K562 (cell line): Measurements from ENCODE around the gene UBXN10. TPM values are rescaled to one million over a fixed set of nuclear protein-coding genes. Genes with fewer than 3 reads are reported as not detected.

Source experiments
- ATAC-seq: fragments of 200-7000 bp; cut with Tn5 transposase; 3 replicates; pipeline ENCODE4 v1.9.1; 2020; ENCODE audit warnings: moderate library complexity
- BruUV-seq: library from RNA; stranded (reverse); fragments of 400-500 nt; replicated peaks from 2 replicates; lab custom pipeline; 2021; lab: Mats Ljungman, UMichigan
- CTCF ChIA-PET: fragments of 300-600 bp; formaldehyde crosslinking; extraction: SDS; loops from one replicate; lab custom pipeline; 2021; ENCODE audit warnings: low intra/inter-chr PET ratio; lab: Yijun Ruan, JAX
- POLR2A ChIA-PET: fragments of 300-600, 350-650 bp; sonication (Branson Sonifier 250); formaldehyde crosslinking; extraction: SDS; loops from one replicate; lab custom pipeline; 2021; ENCODE audit warnings: antibody characterized with exemption, inconsistent platforms; lab: Yijun Ruan, JAX
- DNase-seq, 4 experiments: peaks; one replicate each; pipeline versions ENCODE4 v3.0.0 to v3.0.0-alpha.2; 2011 to 2018; ENCODE audit warnings: low spot score in 3 of 4, mixed read lengths in 3 of 4; ENCODE audit errors: extremely low read depth in 1 of 4
- FAIRE-seq: peaks from 2 replicates; lab custom pipeline; 2011; peaks lifted over from hg19 to GRCh38; lab: Jason Lieb, UNC
- H2AFZ ChIP-seq: 2 replicates; pipeline ENCODE4 v1.6.0; 2011; ENCODE audit warnings: low read depth, low read length, control low read depth, inconsistent platforms
- H3K27ac ChIP-seq: fragments of 200-600 bp; 3 replicates; pipeline ENCODE4 v1.8.0; 2011; ENCODE audit warnings: low read depth, mild to moderate bottlenecking, control low read depth, inconsistent platforms, low read length, moderate library complexity, mixed read lengths; ENCODE audit errors: extremely low read depth
- H3K27me3 ChIP-seq, 2 experiments: fragments of 300-600 bp in 1 of 2; 2 replicates in 1 of 2; 3 replicates in 1 of 2; pipeline versions ENCODE4 v1.6.0 to v1.8.0; 2011; ENCODE audit warnings: inconsistent platforms in 2 of 2, low read length in 2 of 2, mild to moderate bottlenecking in 1 of 2, mixed read lengths in 1 of 2, moderate library complexity in 1 of 2; ENCODE audit not compliant: control insufficient read depth in 2 of 2, insufficient read depth in 2 of 2
- H3K36me3 ChIP-seq: fragments of 300-600 bp; 3 replicates; pipeline ENCODE4 v1.8.0; 2011; ENCODE audit warnings: mild to moderate bottlenecking, low read length, inconsistent platforms; ENCODE audit not compliant: control insufficient read depth, insufficient read depth
- H3K4me1 ChIP-seq, 2 experiments: fragments of 200-600 bp in 1 of 2; replicated peaks in 1 of 2; 2 replicates in 1 of 2; 3 replicates in 1 of 2; pipeline versions ENCODE4 v1.5.1 to v1.8.0; 2011; ENCODE audit warnings: inconsistent platforms in 2 of 2, low read length in 2 of 2, mild to moderate bottlenecking in 1 of 2, mixed read lengths in 1 of 2, moderate library complexity in 1 of 2; ENCODE audit not compliant: control insufficient read depth in 2 of 2, insufficient read depth in 2 of 2
- H3K4me2 ChIP-seq: 2 replicates; pipeline ENCODE4 v1.6.1; 2011; ENCODE audit warnings: low read length, control low read depth, inconsistent platforms, mixed read lengths; ENCODE audit not compliant: insufficient read depth
- H3K4me3 ChIP-seq: fragments of 200-600 bp; sonication (generic), shearing (Covaris generic); 2 replicates; pipeline ENCODE4 v1.5.1; 2016; ENCODE audit warnings: control low read depth, inconsistent platforms
- H3K79me2 ChIP-seq: fragments of 200-600 bp; 3 replicates; pipeline ENCODE4 v1.8.0; 2011; ENCODE audit warnings: low read length, inconsistent platforms; ENCODE audit not compliant: control insufficient read depth, insufficient read depth
- H3K9ac ChIP-seq, 2 experiments: 2 replicates each; pipeline versions ENCODE4 v1.6.0 to v1.6.1; 2011; ENCODE audit warnings: low read depth in 2 of 2, low read length in 2 of 2, control low read depth in 1 of 2, inconsistent platforms in 1 of 2, mild to moderate bottlenecking in 1 of 2, mixed read lengths in 1 of 2; ENCODE audit not compliant: insufficient read depth in 1 of 2
- H3K9me1 ChIP-seq: one replicate; pipeline ENCODE4 v1.6.0; 2011; ENCODE audit warnings: inconsistent platforms, mild to moderate bottlenecking, low read length, moderate library complexity; ENCODE audit not compliant: control insufficient read depth, insufficient read depth
- H3K9me3 ChIP-seq: replicated peaks from 2 replicates; pipeline ENCODE4 v1.5.1; 2011; ENCODE audit warnings: low read depth, low read length, inconsistent platforms; ENCODE audit not compliant: control insufficient read depth, insufficient read depth
- H4K20me1 ChIP-seq: replicated peaks from 2 replicates; pipeline ENCODE4 v1.6.1; 2011; ENCODE audit warnings: low read length, inconsistent platforms, mixed read lengths; ENCODE audit not compliant: control insufficient read depth, insufficient read depth
- ARID3A ChIP-seq: IDR thresholded peaks from 2 replicates; pipeline ENCODE4 v1.6.1; 2012; ENCODE audit warnings: low read depth, low read length, improper control_type of control experiment, borderline replicate concordance
- ASH1L ChIP-seq: fragments of 450-650 bp; IDR thresholded peaks from 2 replicates; pipeline ENCODE4 v1.6.1; 2018; ENCODE audit warnings: borderline replicate concordance, mild to moderate bottlenecking, low read depth; ENCODE audit not compliant: partially characterized antibody
- ELK1 ChIP-seq: sonication (generic); formaldehyde crosslinking; IDR thresholded peaks from 2 replicates; pipeline ENCODE4 v1.8.1; 2022; ENCODE audit warnings: missing genetic modification reagents
- SRSF1 ChIP-seq: fragments of 200-400 bp; formaldehyde crosslinking; IDR thresholded peaks from 2 replicates; pipeline ENCODE4 v1.6.1; 2017; ENCODE audit warnings: mild to moderate bottlenecking, low read depth, low read length, moderate library complexity
- WGBS: fragments of 100-300 bp; shearing (Covaris generic); methylation state at CpG from one replicate; pipeline ENCODE4 v1.1.6; 2016; ENCODE audit warnings: low coverage, mixed read lengths; ENCODE audit not compliant: insufficient coverage; ENCODE audit errors: missing lambda C conversion rate; 5-methylcytosine and 5-hydroxymethylcytosine counted together
- in situ Hi-C: fragments of 300-500 bp; cut with MboI; formaldehyde crosslinking; loops from 4 replicates; pipeline ENCODE4 v1.15.0; 2018; ENCODE audit warnings: inconsistent platforms, mixed read lengths
- intact Hi-C: fragments of 100-400 bp; cut with micrococcal nuclease; formaldehyde crosslinking; loops from 2 replicates; pipeline ENCODE4 v1.14.2; 2022
- polyA plus RNA-seq, 8 experiments: library from polyadenylated mRNA; depleted of rRNA in 4 of 8; stranded (reverse) in 5 of 8; unstranded in 3 of 8; fragments of >200 nt; fragmentation: Nextera tagmentation in 2 of 8; fragmentation: Illumina TruSeq in 1 of 8; extraction: Ambion mirVana in 2 of 8; extraction: Trizol in 1 of 8; gene quantifications; 2 replicates each; pipeline versions ENCODE4 v1.2.1 to v1.2.3, GENCODE V29; 2011 to 2014; ENCODE audit warnings: inconsistent platforms in 1 of 8, missing spikeins in 1 of 8
- total RNA-seq, 7 experiments: library from RNA; depleted of rRNA in 6 of 7; stranded (reverse); fragments of >200 nt in 6 of 7; fragmentation: Illumina TruSeq in 2 of 7; extraction: Trizol in 2 of 7; gene quantifications; 2 replicates each; pipeline versions ENCODE4 v1.2.1 to v1.2.3, GENCODE V29; 2011 to 2021; ENCODE audit warnings: low replicate concordance in 1 of 7
- TF ChIP-seq, protein P1 (sequence below), 2 experiments: fragments of 450-650 bp; IDR thresholded peaks; 2 replicates each; pipeline ENCODE4 v1.6.1; 2016; ENCODE audit warnings: mild to moderate bottlenecking in 2 of 2, borderline replicate concordance in 1 of 2, low read depth in 1 of 2, moderate library complexity in 1 of 2

UBXN10 gene
- total and polyA plus RNA-seq, 9 of the 15 experiments (the other 6 are each of a cell fraction or from before 2014, with no cell fraction given), result 10.7 to 17.7 (median 13.6) TPM

GRCh38 chr1:20224546-20224945, 38.6 kb downstream of the UBXN10 start (continued):
- TF ChIP-seq ELK1 (CRISPR knock-in tag), result no peak
- TF ChIP-seq SRSF1, result no peak
- TF ChIP-seq ARID3A, result no peak

- Histone ChIP-seq H2AFZ (no peak overlapping the region), H3K9me3 (no peaks in the 10 kb centered on the region), H3K79me2 (no peaks in the 10 kb centered on the region), H3K9ac (no peak overlapping the region), H3K9me1 (no peaks in the 10 kb centered on the region), H3K27ac (no peak overlapping the region), H3K4me2 (no peak overlapping the region), H3K4me1 (no peaks in the 10 kb centered on the region), H4K20me1 (no peaks in the 10 kb centered on the region), H3K27me3 (peaks cover 39 to 46% of the 10 kb centered on the region in 2 experiments), H3K36me3 (no peaks in the 10 kb centered on the region), H3K4me3 (no peak overlapping the region)
- CTCF ChIA-PET, result no interaction called here
- POLR2A ChIA-PET, result interaction anchor here (0.6 to 1.2 kb wide), 2 partner anchors 9 to 879 kb away, joined by 3 to 7 read pairs; no protein-coding TSS in a partner anchor
- in situ Hi-C loops, result no loop called here
- intact Hi-C loops, result no loop called here
- ATAC-seq, result no peak
- no peak for FAIRE-seq
- 1% methylated on average over 4 of the region's 4 CpGs for WGBS
- no TSS peak for BruUV-seq
- no peak for DNase-seq
- no peak for TF ChIP-seq ASH1L
- TF ChIP-seq, protein P1, sequence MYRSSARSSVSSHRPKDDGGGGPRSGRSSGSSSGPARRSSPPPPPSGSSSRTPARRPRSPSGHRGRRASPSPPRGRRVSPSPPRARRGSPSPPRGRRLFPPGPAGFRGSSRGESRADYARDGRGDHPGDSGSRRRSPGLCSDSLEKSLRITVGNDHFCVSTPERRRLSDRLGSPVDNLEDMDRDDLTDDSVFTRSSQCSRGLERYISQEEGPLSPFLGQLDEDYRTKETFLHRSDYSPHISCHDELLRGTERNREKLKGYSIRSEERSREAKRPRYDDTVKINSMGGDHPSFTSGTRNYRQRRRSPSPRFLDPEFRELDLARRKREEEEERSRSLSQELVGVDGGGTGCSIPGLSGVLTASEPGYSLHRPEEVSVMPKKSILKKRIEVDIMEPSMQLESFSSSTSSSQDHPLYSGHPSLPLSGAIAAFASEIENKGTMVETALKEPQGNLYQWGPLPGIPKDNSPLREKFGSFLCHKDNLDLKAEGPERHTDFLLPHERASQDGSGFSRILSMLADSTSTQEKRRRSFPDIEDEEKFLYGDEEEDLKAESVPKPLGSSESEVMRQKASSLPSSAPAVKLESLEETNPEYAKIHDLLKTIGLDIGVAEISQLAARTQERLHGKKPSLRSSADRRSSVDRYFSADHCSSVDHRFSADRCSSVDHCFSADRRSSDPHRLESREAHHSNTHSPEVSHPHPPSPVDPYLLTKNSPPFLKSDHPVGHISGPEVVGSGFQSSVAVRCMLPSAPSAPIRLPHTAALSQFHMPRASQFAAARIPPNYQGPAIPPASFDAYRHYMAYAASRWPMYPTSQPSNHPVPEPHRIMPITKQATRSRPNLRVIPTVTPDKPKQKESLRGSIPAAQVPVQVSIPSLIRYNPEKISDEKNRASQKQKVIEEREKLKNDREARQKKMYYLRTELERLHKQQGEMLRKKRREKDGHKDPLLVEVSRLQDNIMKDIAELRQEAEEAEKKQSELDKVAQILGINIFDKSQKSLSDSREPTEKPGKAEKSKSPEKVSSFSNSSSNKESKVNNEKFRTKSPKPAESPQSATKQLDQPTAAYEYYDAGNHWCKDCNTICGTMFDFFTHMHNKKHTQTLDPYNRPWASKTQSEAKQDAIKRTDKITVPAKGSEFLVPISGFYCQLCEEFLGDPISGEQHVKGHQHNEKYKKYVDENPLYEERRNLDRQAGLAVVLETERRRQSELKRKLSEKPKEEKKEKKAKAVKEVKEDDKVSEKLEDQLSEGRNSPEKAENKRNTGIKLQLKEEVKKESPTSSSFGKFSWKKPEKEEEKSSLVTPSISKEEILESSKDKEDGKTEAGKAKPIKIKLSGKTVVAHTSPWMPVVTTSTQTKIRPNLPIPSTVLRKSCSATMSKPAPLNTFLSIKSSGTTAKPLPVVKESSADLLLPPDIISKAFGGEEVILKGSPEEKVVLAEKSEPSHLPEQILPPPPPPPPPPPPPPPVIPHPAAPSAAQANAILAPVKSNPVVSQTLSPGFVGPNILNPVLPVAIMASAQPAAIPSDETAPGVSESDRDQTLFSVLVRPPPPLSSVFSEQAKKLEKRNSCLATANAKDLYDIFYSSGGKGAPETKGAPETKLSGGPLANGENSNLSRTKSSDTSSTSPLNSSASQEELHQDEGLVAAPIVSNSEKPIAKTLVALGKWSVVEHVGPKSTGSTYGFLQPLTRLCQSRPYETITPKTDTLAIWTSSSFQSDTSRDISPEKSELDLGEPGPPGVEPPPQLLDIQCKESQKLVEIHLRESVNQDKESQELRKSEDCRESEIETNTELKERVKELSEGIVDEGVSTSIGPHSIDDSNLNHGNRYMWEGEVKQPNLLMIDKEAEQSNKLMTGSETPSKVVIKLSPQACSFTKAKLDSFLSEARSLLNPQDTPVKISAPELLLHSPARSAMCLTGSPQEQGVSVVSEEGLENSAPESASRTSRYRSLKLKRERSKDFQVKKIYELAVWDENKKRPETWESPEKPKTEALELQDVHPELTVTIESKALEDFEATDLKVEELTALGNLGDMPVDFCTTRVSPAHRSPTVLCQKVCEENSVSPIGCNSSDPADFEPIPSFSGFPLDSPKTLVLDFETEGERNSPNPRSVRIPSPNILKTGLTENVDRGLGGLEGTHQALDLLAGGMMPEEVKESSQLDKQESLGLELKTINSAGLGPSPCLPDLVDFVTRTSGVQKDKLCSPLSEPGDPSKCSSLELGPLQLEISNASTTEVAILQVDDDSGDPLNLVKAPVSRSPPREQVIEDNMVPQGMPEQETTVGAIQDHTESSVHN (IDR thresholded peaks at IDR 0.05; ENCODE audit: borderline replicate concordance in 1 of 2, low read depth in 1 of 2), result no peak
Observed at GRCh38 chr1:20227704-20228103, 41.8 kb downstream of the UBXN10 start.
